ENCODE results near the gene ALDH1A1. TPM values are rescaled to one million over a fixed set of nuclear protein-coding genes. Genes with fewer than 3 reads are reported as not detected.

ALDH1A1 gene
- polyA plus RNA-seq, 1 of the 3 experiments (the other 2 are of a cell fraction): 0.03 TPM

DNA sequence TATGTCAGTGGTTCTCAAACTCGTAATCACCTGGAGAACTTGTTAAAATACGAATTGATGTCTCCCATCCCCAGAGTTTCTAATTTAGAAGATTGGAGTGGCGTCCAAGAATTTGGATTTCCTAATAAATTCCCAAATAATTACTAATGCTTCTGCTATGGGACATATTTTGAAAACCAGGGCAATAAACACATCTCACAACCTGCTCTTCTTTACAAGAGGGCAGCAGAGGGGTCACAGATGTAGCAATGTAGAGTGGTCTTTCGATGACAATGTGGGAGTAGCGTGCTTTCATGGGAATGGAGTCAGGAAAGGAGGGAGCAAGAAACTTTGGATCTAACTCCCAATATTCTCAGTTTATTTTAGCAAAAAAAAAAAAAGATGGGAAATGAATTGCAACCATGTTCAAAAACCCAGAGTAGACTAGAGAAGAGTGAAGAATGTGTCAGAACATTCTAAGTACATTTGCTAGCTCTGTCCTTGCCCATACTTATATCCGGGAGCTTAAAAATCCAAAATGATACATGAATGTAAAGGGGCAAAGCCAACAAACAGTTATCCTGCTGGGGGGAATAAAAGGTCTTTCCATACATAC, 33.8 kb upstream of the ALDH1A1 start:
- ChIA-PET CTCF (no interaction called here), POLR2A (no interaction called here)
- Histone ChIP-seq H4K20me1 (ENCODE audit: insufficient read depth) (no peaks in the 10 kb centered on the region), H3K27ac (ENCODE audit: low read depth in 2 of 2, low read length in 1 of 2) (no peak overlapping the region), H2AFZ (ENCODE audit: low read depth) (no peak overlapping the region), H3K9ac (no peak overlapping the region), H3K27me3 (ENCODE audit: insufficient read depth) (peaks cover 5% of the 10 kb centered on the region; the same call in 1 of the 2 replicates), H3K4me3 (ENCODE audit: low read depth in 2 of 2, low read length in 1 of 2) (no peak overlapping the region), H3K4me2 (no peak overlapping the region), H3K79me2 (ENCODE audit: insufficient read depth) (no peaks in the 10 kb centered on the region), H3K9me2 (no peaks in the 10 kb centered on the region), H3K36me3 (replicated peaks in 1 of 2; ENCODE audit: control insufficient read depth in 1 of 2, insufficient read depth in 2 of 2, low read length in 1 of 2) (no peaks in the 10 kb centered on the region), H3K9me3 (no peaks in the 10 kb centered on the region), H3K4me1 (ENCODE audit: control insufficient read depth in 1 of 2, insufficient read depth in 2 of 2, low read depth in 1 of 2, low read length in 1 of 2) (peaks cover 0 to 6% of the 10 kb centered on the region in 2 experiments; a peak in 1 of 4 replicates), H3F3A (replicated peaks; ENCODE audit: insufficient read depth) (no peaks in the 10 kb centered on the region)
- WGBS (ENCODE audit: low lambda C conversion rate): 7% methylated on average over 6 of the region's 6 CpGs
- no peak for DNase-seq
- TF ChIP-seq FOSL2 (IDR thresholded peaks at IDR 0.05; ENCODE audit: borderline replicate concordance, low read depth) (no peak), RCOR1 (IDR thresholded peaks at IDR 0.05; ENCODE audit: low read length) (no peak), CHD2 (IDR thresholded peaks at IDR 0.05; ENCODE audit: low read length, partially characterized antibody) (no peak), EP300 (IDR thresholded peaks at IDR 0.05; ENCODE audit: borderline replicate concordance in 1 of 2, low read depth in 1 of 2, low read length in 1 of 2) (no peak), FOXM1 (IDR thresholded peaks at IDR 0.05; ENCODE audit: low read depth) (no peak), SIN3A (IDR thresholded peaks at IDR 0.05; ENCODE audit: borderline replicate concordance, low read depth, low read length) (no peak)
- TF ChIP-seq, protein P1, sequence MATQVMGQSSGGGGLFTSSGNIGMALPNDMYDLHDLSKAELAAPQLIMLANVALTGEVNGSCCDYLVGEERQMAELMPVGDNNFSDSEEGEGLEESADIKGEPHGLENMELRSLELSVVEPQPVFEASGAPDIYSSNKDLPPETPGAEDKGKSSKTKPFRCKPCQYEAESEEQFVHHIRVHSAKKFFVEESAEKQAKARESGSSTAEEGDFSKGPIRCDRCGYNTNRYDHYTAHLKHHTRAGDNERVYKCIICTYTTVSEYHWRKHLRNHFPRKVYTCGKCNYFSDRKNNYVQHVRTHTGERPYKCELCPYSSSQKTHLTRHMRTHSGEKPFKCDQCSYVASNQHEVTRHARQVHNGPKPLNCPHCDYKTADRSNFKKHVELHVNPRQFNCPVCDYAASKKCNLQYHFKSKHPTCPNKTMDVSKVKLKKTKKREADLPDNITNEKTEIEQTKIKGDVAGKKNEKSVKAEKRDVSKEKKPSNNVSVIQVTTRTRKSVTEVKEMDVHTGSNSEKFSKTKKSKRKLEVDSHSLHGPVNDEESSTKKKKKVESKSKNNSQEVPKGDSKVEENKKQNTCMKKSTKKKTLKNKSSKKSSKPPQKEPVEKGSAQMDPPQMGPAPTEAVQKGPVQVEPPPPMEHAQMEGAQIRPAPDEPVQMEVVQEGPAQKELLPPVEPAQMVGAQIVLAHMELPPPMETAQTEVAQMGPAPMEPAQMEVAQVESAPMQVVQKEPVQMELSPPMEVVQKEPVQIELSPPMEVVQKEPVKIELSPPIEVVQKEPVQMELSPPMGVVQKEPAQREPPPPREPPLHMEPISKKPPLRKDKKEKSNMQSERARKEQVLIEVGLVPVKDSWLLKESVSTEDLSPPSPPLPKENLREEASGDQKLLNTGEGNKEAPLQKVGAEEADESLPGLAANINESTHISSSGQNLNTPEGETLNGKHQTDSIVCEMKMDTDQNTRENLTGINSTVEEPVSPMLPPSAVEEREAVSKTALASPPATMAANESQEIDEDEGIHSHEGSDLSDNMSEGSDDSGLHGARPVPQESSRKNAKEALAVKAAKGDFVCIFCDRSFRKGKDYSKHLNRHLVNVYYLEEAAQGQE (IDR thresholded peaks at IDR 0.05; ENCODE audit: low read depth, low read length): no peak
- TF ChIP-seq, protein P2, sequence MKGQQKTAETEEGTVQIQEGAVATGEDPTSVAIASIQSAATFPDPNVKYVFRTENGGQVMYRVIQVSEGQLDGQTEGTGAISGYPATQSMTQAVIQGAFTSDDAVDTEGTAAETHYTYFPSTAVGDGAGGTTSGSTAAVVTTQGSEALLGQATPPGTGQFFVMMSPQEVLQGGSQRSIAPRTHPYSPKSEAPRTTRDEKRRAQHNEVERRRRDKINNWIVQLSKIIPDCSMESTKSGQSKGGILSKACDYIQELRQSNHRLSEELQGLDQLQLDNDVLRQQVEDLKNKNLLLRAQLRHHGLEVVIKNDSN (IDR thresholded peaks at IDR 0.05; ENCODE audit: borderline replicate concordance, low read depth): no peak
- TF ChIP-seq, protein P3, sequence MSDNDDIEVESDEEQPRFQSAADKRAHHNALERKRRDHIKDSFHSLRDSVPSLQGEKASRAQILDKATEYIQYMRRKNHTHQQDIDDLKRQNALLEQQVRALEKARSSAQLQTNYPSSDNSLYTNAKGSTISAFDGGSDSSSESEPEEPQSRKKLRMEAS (IDR thresholded peaks at IDR 0.05; ENCODE audit: low read depth): no peak

DNA sequence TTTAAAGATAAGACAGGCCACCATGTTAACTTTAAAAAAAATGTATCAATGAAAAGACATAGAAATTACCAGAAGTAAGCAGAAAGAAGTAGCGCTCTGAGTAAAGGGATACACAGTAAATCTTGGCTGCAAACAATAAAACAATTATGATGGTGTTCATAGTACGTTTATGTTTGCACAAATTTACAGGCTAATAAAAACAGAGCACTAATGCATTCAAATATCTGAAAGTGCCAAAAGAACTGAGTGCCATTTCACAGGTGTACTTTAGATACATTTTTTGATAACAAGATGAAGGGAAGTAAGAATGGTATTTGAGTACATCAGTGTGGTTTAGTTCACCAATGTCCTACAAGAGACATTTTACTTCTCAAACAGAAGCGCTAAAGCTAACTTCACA, 32.9 kb upstream of the ALDH1A1 start:
- Histone ChIP-seq H3K27me3 (ENCODE audit: insufficient read depth) (peaks cover 5% of the 10 kb centered on the region; the same call in 1 of the 2 replicates), H3K27ac (ENCODE audit: low read depth in 2 of 2, low read length in 1 of 2) (no peak overlapping the region), H3K9me3 (no peaks in the 10 kb centered on the region), H3K9me2 (no peaks in the 10 kb centered on the region), H3K79me2 (ENCODE audit: insufficient read depth) (no peaks in the 10 kb centered on the region), H2AFZ (ENCODE audit: low read depth) (no peak overlapping the region), H3K36me3 (replicated peaks in 1 of 2; ENCODE audit: control insufficient read depth in 1 of 2, insufficient read depth in 2 of 2, low read length in 1 of 2) (no peaks in the 10 kb centered on the region), H3K4me2 (no peak overlapping the region), H3K4me3 (ENCODE audit: low read depth in 2 of 2, low read length in 1 of 2) (no peak overlapping the region), H3K9ac (no peak overlapping the region), H3K4me1 (ENCODE audit: control insufficient read depth in 1 of 2, insufficient read depth in 2 of 2, low read depth in 1 of 2, low read length in 1 of 2) (peaks cover 0 to 6% of the 10 kb centered on the region in 2 experiments; a peak in 1 of 4 replicates), H3F3A (replicated peaks; ENCODE audit: insufficient read depth) (no peaks in the 10 kb centered on the region), H4K20me1 (ENCODE audit: insufficient read depth) (no peaks in the 10 kb centered on the region)
- 18% methylated on average over 3 of the region's 3 CpGs for WGBS (ENCODE audit: low lambda C conversion rate)
- ChIA-PET POLR2A (no interaction called here), CTCF (no interaction called here)
- no peak for DNase-seq
- TF ChIP-seq MXI1 (IDR thresholded peaks at IDR 0.05; ENCODE audit: low read depth, low read length): no peak
- TF ChIP-seq GABPA (IDR thresholded peaks at IDR 0.05; ENCODE audit: low read depth): no peak
- TF ChIP-seq, protein P4, sequence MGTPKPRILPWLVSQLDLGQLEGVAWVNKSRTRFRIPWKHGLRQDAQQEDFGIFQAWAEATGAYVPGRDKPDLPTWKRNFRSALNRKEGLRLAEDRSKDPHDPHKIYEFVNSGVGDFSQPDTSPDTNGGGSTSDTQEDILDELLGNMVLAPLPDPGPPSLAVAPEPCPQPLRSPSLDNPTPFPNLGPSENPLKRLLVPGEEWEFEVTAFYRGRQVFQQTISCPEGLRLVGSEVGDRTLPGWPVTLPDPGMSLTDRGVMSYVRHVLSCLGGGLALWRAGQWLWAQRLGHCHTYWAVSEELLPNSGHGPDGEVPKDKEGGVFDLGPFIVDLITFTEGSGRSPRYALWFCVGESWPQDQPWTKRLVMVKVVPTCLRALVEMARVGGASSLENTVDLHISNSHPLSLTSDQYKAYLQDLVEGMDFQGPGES (IDR thresholded peaks at IDR 0.05; ENCODE audit: low read depth, low read length): no peak
- no peak for TF ChIP-seq CHD2 (IDR thresholded peaks at IDR 0.05; ENCODE audit: low read length, partially characterized antibody)
- TF ChIP-seq, protein P5, sequence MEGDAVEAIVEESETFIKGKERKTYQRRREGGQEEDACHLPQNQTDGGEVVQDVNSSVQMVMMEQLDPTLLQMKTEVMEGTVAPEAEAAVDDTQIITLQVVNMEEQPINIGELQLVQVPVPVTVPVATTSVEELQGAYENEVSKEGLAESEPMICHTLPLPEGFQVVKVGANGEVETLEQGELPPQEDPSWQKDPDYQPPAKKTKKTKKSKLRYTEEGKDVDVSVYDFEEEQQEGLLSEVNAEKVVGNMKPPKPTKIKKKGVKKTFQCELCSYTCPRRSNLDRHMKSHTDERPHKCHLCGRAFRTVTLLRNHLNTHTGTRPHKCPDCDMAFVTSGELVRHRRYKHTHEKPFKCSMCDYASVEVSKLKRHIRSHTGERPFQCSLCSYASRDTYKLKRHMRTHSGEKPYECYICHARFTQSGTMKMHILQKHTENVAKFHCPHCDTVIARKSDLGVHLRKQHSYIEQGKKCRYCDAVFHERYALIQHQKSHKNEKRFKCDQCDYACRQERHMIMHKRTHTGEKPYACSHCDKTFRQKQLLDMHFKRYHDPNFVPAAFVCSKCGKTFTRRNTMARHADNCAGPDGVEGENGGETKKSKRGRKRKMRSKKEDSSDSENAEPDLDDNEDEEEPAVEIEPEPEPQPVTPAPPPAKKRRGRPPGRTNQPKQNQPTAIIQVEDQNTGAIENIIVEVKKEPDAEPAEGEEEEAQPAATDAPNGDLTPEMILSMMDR (IDR thresholded peaks at IDR 0.05): no peak
- no peak for TF ChIP-seq TCF12 (IDR thresholded peaks at IDR 0.05)
- no peak for TF ChIP-seq FOXM1 (IDR thresholded peaks at IDR 0.05; ENCODE audit: low read depth)
- no peak for TF ChIP-seq FOXJ3 (CRISPR knock-in tag; IDR thresholded peaks at IDR 0.05)
- no peak for TF ChIP-seq POLR2AphosphoS5 (IDR thresholded peaks at IDR 0.05; ENCODE audit: low read depth, low read length)
- no peak for TF ChIP-seq RCOR1 (IDR thresholded peaks at IDR 0.05; ENCODE audit: low read length)
- no peak for TF ChIP-seq YY1 (IDR thresholded peaks at IDR 0.05; ENCODE audit: low read depth)
- TF ChIP-seq RFX5 (IDR thresholded peaks at IDR 0.05; ENCODE audit: low read length): no peak
- TF ChIP-seq MEF2A (IDR thresholded peaks at IDR 0.05; ENCODE audit: borderline replicate concordance, low read depth): no peak
- TF ChIP-seq EP300 (IDR thresholded peaks at IDR 0.05; ENCODE audit: borderline replicate concordance in 1 of 2, low read depth in 1 of 2, low read length in 1 of 2): no peak
